ENCODE measurements around the gene RP2. TPM values are rescaled to one million over a fixed set of nuclear protein-coding genes. Genes with fewer than 3 reads are reported as not detected.

RP2 gene
- 1 to 10 TPM; 3.3 to 5.0 TPM for total RNA-seq

DNA sequence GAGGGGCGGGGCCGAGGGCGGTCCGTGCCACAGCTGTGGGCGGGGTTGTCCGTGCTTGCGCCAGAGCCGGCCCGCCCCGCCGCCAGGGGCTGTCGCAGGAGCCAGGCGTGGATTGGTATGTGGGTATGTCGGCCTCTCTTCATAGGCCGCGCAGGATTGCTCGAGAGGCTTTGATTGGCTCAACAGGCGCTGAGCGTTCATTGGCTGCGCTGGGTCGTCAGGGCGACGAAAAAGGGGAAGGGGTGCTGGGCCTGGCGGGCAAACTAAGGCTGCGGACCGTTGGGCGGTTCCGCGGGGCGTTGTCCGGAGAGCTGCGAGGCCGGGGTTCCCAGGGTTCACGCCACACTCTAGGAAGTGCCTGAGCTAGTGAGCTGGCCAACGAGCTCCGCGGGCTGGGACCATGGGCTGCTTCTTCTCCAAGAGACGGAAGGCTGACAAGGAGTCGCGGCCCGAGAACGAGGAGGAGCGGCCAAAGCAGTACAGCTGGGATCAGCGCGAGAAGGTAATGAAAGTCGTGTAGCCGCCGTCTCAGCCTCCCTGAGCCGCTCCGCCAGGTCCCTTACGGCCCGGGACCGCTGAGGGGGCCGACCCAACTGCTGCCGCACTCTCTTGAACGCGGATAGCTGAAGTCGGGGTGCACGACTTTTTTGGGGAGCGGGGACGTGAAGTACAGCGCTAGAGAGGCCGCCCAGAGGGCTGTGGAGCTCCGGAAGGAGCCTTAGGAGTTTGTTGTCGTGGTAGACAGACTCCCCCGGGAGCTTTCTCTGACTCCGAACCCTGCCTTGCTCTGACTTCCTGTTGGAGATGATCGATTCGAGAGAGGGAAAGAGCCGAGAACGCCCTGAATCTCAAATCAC, at the start of gene RP2:
Gene RP2 (plus strand): TSS at position 343 of the 857 bp plus-strand sequence. CDS start 58 bp downstream, at position 401.
- intact Hi-C loops (cut with DNase I, micrococcal nuclease), result loop anchor here in 1 of 2 experiments (1.0 to 10.0 kb wide), 9 partner anchors 40 to 818 kb away; partner anchors contain the start of genes CDK16, ELK1, NDUFB11 and SLC9A7
- Mint-ChIP-seq H3K9me3 (ENCODE audit: low read depth) (no peaks in the 10 kb centered on the region), H3K4me3 (peak within 1 kb of the TSS; percentile 95), H3K36me3 (ENCODE audit: low read depth) (no peaks in the 10 kb centered on the region), H3K4me1 (peaks cover 5% of the 10 kb centered on the region), H3K27ac (peak within 1 kb of the TSS; percentile 86), H3K27me3 (no peaks in the 10 kb centered on the region)
- ChIA-PET CTCF (interaction anchor here (0.6 to 1.0 kb wide), 6 partner anchors 9 to 264 kb away, joined by 3 to 4 read pairs (median 4); no protein-coding TSS in a partner anchor), POLR2A (interaction anchor here (0.6 kb wide), 2 partner anchors 137 to 194 kb away, joined by 4 to 8 read pairs; no protein-coding TSS in a partner anchor)
- ATAC-seq, result peak; percentile 96
- peak; percentile 90 for DNase-seq

DNA sequence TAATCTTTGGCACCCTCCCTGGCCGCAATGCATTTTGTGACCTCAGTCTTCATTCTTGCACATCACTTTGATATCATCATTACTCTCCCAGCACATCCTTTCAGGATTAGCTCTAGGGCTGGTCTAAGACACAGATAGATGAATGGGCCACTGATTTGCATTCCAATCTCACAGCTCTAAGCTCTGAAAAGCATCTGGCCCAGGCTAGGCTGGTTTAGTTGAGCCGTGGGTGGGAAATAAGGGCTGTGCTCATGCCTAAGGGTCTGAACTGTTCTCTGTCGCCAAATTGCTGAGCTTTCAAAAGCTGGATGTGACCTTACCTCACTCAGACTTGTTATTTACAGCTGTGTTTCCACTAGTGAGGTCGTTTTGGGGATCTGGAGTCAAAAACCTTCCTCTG, 47.9 kb upstream of the RP2 start:
- Mint-ChIP-seq H3K27me3 (no peaks in the 10 kb centered on the region), H3K27ac (no peak overlapping the region), H3K36me3 (ENCODE audit: low read depth) (no peaks in the 10 kb centered on the region), H3K4me1 (peaks cover 19% of the 10 kb centered on the region), H3K4me3 (no peak overlapping the region), H3K9me3 (ENCODE audit: low read depth) (no peaks in the 10 kb centered on the region)
- ChIA-PET CTCF (interaction anchor here (0.5 to 1.0 kb wide), 3 partner anchors 8 to 268 kb away, joined by 3 to 6 read pairs (median 4); no protein-coding TSS in a partner anchor), POLR2A (no interaction called here)
- no peak for DNase-seq
- ATAC-seq, result no peak
- intact Hi-C loops (cut with DNase I, micrococcal nuclease), result no loop called here

DNA sequence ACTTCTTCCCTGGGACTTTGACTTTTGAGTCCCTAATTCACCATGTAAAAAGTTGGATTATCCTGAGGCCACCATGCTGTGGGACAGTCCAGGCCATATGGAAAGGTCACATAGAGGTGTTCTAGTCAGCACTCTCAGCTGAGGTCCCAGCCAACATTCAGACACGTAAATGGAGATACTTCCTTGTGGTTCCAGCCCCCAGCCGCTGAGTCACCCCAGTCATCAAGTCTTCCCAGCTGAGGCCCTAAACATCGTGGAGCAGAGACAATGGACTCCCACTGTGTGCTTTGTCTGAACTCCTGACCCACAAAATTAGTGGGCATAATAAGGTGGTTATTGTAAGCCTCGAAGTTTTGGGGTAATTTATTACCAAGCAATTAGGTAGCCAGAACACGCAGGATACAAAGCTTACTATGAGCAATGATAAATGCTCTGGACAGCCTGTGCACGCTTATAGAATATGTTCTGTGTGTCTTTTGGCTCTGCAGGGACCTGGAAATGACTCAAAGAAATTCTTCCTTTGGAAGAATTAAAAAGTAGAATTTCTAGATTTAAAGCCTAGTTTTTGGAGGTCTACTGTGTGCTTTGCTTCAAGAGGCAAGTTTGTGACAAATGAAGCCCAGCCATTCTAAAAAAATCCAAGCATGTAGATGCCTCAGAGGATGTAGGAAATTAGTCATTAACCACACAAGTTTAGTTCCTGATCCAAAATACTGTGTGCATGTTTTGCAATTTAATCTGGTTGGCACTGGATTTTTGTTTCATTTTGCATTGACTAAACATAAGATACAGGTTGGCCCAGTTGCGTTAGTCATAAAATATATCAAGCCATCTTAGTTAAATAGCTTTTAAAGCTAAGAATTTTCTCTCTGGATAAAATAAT, 44.7 kb upstream of the RP2 start:
- DNase-seq, result peak; percentile 36
- intact Hi-C loops (cut with DNase I, micrococcal nuclease), result loop anchor here (1.0 to 10.0 kb wide), 7 partner anchors 33 to 407 kb away; partner anchors contain the start of genes SLC9A7 (in 1 of the 2) and ZNF674 (in 1 of the 2)
- no peaks in the 10 kb centered on the region for H3K36me3 Mint-ChIP-seq (ENCODE audit: low read depth)
- no peaks in the 10 kb centered on the region for H3K27me3 Mint-ChIP-seq
- no peak overlapping the region for H3K4me3 Mint-ChIP-seq
- ATAC-seq, result peak; percentile 87
- peaks cover 19% of the 10 kb centered on the region for H3K4me1 Mint-ChIP-seq
- H3K9me3 Mint-ChIP-seq (ENCODE audit: low read depth), result no peaks in the 10 kb centered on the region
- H3K27ac Mint-ChIP-seq, result peak overlapping the region; percentile 37
- ChIA-PET POLR2A (no interaction called here), CTCF (interaction anchor here (0.7 to 2.6 kb wide), 2 partner anchors 32 to 177 kb away, joined by 3 to 17 read pairs; partner anchors contain the start of gene SLC9A7)

DNA sequence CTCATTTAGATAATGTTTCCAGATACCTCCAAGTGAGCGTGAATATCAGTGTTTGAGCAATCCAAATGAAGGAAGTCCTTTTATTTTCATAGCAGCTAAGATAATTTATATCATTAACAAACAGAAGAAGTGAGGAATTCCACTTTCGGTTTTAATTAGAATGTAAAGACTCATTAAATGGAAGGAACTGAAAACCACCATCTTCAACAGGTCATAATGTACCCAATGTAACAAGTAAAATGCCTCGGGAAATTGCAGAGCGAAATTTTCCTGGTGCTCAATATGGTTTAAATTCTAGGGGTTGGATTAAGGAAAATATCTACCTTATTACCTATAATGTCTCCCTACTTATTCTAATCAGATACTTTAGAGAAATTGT, 44.0 kb upstream of the RP2 start:
- Mint-ChIP-seq H3K27ac (peak overlapping the region; percentile 58), H3K36me3 (ENCODE audit: low read depth) (no peaks in the 10 kb centered on the region), H3K27me3 (no peaks in the 10 kb centered on the region), H3K4me3 (no peak overlapping the region), H3K4me1 (peaks cover 19% of the 10 kb centered on the region), H3K9me3 (ENCODE audit: low read depth) (no peaks in the 10 kb centered on the region)
- intact Hi-C loops (cut with DNase I, micrococcal nuclease), result loop anchor here (1.0 to 10.0 kb wide), 7 partner anchors 33 to 408 kb away; partner anchors contain the start of genes SLC9A7 (in 1 of the 2) and ZNF674 (in 1 of the 2)
- DNase-seq, result no peak
- CTCF ChIA-PET, result interaction anchor here (0.7 to 2.6 kb wide), 2 partner anchors 33 to 176 kb away, joined by 3 to 17 read pairs; partner anchors contain the start of gene SLC9A7
- POLR2A ChIA-PET, result no interaction called here
- peak; percentile 9 for ATAC-seq

DNA sequence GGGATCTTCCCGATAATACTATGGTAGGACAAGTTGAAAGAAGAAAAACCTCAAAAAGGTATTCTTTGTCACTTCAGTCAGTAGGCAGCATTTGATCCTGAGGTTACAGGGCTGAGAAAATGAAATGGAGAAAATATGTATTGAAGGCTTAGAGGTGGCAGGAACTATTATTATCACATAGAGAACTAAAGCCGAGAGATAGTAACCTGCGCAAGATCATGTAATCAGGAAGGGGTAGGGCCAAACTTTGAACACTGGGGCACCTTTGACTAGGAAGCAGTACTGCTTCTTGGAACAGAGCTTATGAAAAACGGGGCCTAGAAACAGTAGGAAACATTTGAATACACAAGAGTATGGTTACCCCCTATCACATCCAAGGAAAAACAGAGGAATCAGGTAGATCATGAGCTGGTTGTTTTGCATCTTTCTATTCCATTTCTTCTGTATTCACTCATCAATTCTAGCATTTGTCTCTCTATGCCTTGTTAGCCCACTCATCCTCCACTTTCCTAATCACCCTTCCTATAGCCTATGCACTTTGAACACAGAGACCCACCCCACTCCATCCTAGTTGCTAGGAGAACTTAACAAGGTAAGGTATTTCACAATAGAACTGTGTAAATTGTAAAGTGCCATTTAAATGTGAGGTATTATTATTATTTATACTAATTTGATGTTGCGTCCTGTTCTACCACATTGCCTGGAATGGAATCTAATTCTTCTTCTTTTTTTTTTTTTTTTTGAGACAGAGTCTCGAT, 43.3 kb upstream of the RP2 start:
- no peaks in the 10 kb centered on the region for H3K9me3 Mint-ChIP-seq (ENCODE audit: low read depth)
- CTCF ChIA-PET, result interaction anchor here (0.7 to 2.6 kb wide), 2 partner anchors 34 to 175 kb away, joined by 3 to 17 read pairs; partner anchors contain the start of gene SLC9A7
- no peak overlapping the region for H3K4me3 Mint-ChIP-seq
- POLR2A ChIA-PET, result no interaction called here
- intact Hi-C loops (cut with DNase I, micrococcal nuclease), result loop anchor here (2.0 to 10.0 kb wide), 5 partner anchors 81 to 409 kb away; partner anchors contain the start of gene ZNF674 (in 1 of the 2)
- H3K27me3 Mint-ChIP-seq, result no peaks in the 10 kb centered on the region
- H3K36me3 Mint-ChIP-seq (ENCODE audit: low read depth), result no peaks in the 10 kb centered on the region
- H3K4me1 Mint-ChIP-seq, result peaks cover 19% of the 10 kb centered on the region
- ATAC-seq (no peak), DNase-seq (no peak)
- H3K27ac Mint-ChIP-seq, result no peak overlapping the region

DNA sequence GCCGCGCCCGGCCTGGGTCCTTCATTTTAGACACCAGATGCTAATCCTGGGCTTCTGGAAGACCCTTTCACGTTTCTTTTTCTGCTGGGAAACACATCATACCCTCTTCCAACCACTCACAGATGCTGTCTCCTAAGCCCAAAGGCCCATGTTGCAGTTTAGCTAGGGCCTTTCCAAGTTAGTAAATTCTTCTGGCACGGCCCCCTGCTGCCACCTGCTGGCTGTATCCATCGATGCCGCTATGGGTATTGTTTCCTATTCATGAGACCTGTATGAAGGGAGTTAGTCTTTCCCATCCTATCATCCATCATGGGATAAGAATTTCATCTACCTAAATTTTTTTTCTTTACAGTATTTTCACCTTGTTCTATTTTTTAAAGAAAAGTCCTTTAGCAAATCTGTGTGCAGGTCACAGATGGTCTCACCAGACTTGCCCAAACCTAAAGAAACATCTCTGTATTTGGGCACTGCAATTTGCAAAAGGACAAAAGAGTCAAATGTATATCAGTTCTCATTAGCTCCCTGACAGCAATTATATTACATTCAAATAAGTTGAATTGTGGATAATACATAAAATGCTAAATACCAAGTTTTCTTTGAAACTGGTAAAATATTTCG, 40.2 kb upstream of the RP2 start:
- DNase-seq (peak; percentile 84), ATAC-seq (peak; percentile 63)
- Mint-ChIP-seq H3K4me3 (no peak overlapping the region), H3K36me3 (ENCODE audit: low read depth) (no peaks in the 10 kb centered on the region), H3K4me1 (peaks cover 19% of the 10 kb centered on the region), H3K27ac (no peak overlapping the region), H3K27me3 (peaks cover 2% of the 10 kb centered on the region), H3K9me3 (ENCODE audit: low read depth) (no peaks in the 10 kb centered on the region)
- ChIA-PET POLR2A (no interaction called here), CTCF (interaction anchor here (0.7 to 4.2 kb wide), 15 partner anchors 9 to 689 kb away, joined by 3 to 27 read pairs (median 5); partner anchors contain the start of genes RP2 and SLC9A7)
- intact Hi-C loops (cut with DNase I, micrococcal nuclease), result loop anchor here (1.0 to 10.0 kb wide), 8 partner anchors 37 to 414 kb away; partner anchors contain the start of genes SLC9A7 (in 2 of the 2), RP2 (in 1 of the 2) and ZNF674 (in 1 of the 2)

DNA sequence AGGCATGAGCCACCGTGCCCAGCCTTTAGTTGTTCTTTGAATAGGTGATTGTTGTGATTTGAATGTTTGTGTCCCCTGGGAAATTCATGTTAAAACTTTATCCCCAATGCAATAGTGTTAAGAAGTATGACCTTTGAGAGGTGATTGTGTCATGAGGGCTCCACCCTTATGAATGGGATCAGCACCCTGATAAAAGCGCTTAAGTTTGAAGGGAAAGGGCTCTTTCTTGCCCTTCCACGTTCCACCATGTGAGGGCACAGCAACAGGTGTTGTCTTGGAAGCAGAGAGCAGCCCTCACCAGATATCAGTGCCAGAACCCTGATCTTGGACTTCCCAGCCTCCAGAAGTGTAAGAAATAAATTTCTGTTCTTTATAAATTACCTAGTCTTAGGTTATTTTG, 33.7 kb upstream of the RP2 start:
- DNase-seq (peak; percentile 16), ATAC-seq (no peak)
- intact Hi-C loops (cut with DNase I, micrococcal nuclease), result no loop called here
- CTCF ChIA-PET, result no interaction called here
- Mint-ChIP-seq H3K4me1 (no peaks in the 10 kb centered on the region), H3K27ac (no peak overlapping the region), H3K4me3 (no peak overlapping the region), H3K9me3 (ENCODE audit: low read depth) (no peaks in the 10 kb centered on the region), H3K36me3 (ENCODE audit: low read depth) (no peaks in the 10 kb centered on the region), H3K27me3 (peaks cover 2% of the 10 kb centered on the region)
- POLR2A ChIA-PET, result no interaction called here

DNA sequence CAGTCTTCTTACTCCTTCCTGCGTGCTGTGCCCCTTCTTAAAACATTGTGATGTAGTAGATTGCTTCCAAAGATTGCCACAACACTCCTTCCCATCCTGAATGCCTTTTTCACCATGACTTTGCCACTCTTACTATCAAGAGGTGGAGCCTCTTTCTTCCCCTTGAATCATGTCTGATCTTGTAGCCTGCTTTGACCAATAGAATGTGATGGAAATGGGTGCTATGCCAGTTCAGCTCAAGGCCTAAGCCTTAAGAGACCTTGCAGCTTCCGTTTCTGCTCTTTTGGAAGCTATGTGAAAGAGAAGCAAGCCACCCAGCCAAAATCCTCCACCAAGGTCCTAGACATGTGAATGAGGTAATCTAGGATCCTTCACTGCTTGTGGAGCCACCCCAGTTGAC, 31.6 kb upstream of the RP2 start:
- Mint-ChIP-seq H3K27me3 (peaks cover 4% of the 10 kb centered on the region), H3K4me3 (no peak overlapping the region), H3K9me3 (ENCODE audit: low read depth) (no peaks in the 10 kb centered on the region), H3K4me1 (no peaks in the 10 kb centered on the region), H3K27ac (no peak overlapping the region), H3K36me3 (ENCODE audit: low read depth) (no peaks in the 10 kb centered on the region)
- DNase-seq (no peak), ATAC-seq (no peak)
- CTCF ChIA-PET, result interaction anchor here (1.1 kb wide), 1 partner anchor 9 kb away, joined by 5 read pairs; no protein-coding TSS in a partner anchor
- POLR2A ChIA-PET, result no interaction called here
- intact Hi-C loops (cut with DNase I, micrococcal nuclease), result no loop called here

DNA sequence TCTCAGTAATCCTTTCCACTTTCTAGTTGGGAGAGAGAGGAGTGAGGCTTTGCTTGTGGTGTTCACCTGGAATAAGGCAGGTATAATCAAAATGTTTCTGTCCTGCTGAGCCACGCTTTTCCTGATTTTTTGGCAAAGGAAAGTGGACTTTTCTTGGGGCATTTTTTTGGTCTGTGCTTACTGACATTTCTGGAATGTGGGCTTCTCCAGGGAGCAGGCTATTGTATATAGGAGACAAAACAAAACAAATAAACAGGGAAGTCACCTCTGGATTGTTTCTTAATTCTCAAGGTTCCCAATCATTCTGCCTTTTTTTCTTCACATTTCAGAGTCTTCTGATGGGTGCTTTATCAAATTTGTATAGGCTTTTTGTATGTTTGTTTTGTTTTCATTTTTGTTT, 25.7 kb upstream of the RP2 start:
- intact Hi-C loops (cut with DNase I, micrococcal nuclease), result no loop called here
- DNase-seq (no peak), ATAC-seq (no peak)
- peaks cover 5% of the 10 kb centered on the region for H3K27me3 Mint-ChIP-seq
- POLR2A ChIA-PET, result no interaction called here
- no peak overlapping the region for H3K4me3 Mint-ChIP-seq
- no peaks in the 10 kb centered on the region for H3K4me1 Mint-ChIP-seq
- CTCF ChIA-PET, result no interaction called here
- no peaks in the 10 kb centered on the region for H3K36me3 Mint-ChIP-seq (ENCODE audit: low read depth)
- no peaks in the 10 kb centered on the region for H3K9me3 Mint-ChIP-seq (ENCODE audit: low read depth)
- H3K27ac Mint-ChIP-seq, result no peak overlapping the region

DNA sequence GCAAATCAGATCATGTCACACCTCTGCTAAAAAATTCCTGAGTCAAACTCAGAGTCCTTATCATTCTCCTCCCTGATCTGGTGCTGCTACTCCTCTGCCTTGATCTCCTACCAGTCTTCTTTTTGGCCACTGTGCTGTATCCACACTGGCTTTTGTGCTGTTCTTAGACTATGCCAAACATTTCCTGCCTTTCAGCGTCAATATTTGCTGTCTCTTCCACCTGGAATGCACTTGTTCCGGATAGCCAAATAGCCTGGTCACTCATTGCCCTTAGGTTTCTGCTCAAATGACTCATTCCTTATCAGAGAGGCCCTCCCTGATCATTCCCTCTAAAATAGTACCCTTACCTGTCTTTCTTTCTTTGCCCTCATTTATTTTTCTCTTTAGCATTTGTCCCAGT, 24.4 kb upstream of the RP2 start:
- POLR2A ChIA-PET, result no interaction called here
- DNase-seq (no peak), ATAC-seq (no peak)
- Mint-ChIP-seq H3K4me3 (no peak overlapping the region), H3K4me1 (no peaks in the 10 kb centered on the region), H3K27me3 (peaks cover 5% of the 10 kb centered on the region), H3K36me3 (ENCODE audit: low read depth) (no peaks in the 10 kb centered on the region), H3K27ac (no peak overlapping the region), H3K9me3 (ENCODE audit: low read depth) (no peaks in the 10 kb centered on the region)
- CTCF ChIA-PET, result no interaction called here
- intact Hi-C loops (cut with DNase I, micrococcal nuclease), result no loop called here

All from activated CD4-positive, alpha-beta T cell treated with anti-CD3 and anti-CD28 coated beads for 36 hours (primary cell).